ENCODE data around the gene HPCAL1. TPM values are rescaled to one million over a fixed set of nuclear protein-coding genes. Genes with fewer than 3 reads are reported as not detected.
"Not testable (repeated sequence)": the region's sequence is repeated elsewhere in the genome, so short reads cannot be mapped to it uniquely, and the experiment has no call there.

HPCAL1 gene
- 13.7 TPM for total RNA-seq

GRCh38 chr2:10302479-10303180, at the start of gene HPCAL1:
Gene HPCAL1, plus strand, starts transcription at chr2:10302904. Its CDS starts 116,854 bp downstream, at chr2:10419758.
- ATAC-seq = peak; percentile 90

DNA sequence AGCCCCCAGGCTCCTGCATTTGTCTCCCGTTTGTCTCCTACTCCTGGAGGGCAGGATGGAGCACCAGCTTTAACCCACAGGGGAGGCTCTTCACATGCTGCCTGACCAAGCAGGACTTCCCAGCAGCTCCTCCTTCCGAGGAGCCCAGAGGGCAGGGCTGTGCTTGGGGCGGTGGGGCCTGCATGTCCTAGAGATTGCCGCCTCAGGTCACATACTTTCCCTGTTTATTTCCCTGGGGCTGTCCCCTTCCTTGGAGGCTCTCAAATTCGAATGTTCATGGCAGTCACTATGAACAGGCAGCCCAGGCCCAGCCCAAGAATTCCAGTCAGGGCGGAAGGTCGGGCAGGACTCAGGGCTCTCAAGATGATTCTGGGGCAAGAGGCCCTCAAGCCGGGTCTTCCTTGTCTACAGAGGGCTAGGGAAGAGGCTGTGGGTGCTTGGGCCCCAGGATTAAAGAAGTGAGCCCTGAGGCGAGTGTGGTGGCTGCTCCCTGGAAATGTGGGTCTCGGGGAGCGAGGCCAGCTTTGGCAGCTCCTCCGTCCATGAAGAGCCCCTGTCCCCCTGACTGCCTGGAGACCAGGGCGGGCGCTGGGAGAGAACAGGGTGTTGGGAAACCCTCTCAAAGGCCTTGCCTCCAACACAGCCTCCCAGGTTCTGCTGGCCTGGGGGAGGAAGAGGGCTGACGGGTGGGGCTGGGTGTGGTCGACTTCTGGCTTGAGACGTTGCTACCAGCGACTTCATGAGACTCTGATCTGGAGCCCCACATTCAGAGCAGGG, 48.9 kb upstream of the HPCAL1 start:
- ATAC-seq = no peak

GRCh38 chr2:10254373-10255188, 48.1 kb upstream of the HPCAL1 start:
- ATAC-seq = peak; percentile 21

- ATAC-seq = no peak
These were observed 47.3 kb upstream of the HPCAL1 start for GRCh38 chr2:10255189-10256030.

- no peak for ATAC-seq
These were observed 46.6 kb upstream of the HPCAL1 start for GRCh38 chr2:10256031-10256514.

DNA sequence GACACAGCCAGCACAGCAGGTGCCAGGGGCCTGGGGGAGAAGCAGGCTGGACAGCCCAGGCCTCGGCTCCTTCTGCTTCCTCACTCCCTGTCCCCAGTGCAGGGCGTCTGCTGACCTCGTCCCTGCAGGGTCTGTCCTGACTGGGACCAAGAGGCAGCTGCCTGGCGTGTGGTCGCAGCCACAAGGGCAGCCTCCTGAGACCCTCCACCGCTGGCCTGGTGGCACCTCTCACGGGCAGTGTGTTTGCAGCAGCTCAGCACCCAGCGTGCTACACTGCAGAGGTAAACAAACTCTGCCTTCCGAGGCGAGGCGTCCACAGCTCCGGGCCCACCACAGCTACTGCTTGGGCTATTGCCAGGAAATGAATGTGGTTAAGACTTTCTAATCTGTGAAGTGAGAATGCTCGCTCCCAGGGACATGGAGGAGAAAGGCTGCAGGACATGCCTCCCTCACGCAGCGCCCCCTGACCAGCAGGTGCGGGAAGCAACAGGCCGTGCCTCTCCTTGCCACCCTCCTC, 46.1 kb upstream of the HPCAL1 start:
- ATAC-seq = no peak

DNA sequence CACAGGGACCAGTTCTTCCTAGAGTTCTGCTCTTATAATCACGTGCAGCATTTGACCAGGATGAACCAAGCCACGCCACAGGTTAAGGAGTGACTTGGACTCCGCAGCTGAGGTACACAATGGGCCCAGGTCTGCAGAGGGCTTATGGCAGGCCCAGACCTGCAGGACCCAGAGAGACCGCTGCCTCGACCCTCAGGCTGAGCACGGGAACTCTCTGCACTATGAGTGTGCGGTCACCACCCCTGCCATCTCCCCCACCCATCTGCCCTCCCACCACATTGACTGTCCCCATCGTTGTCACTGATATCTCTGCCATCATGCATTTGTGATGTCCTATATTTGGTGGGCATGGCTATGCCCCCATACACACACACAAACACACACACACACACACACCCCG, 45.7 kb upstream of the HPCAL1 start:
- ATAC-seq = no peak

GRCh38 chr2:10257500-10258147, 45.1 kb upstream of the HPCAL1 start:
- ATAC-seq = no peak

DNA sequence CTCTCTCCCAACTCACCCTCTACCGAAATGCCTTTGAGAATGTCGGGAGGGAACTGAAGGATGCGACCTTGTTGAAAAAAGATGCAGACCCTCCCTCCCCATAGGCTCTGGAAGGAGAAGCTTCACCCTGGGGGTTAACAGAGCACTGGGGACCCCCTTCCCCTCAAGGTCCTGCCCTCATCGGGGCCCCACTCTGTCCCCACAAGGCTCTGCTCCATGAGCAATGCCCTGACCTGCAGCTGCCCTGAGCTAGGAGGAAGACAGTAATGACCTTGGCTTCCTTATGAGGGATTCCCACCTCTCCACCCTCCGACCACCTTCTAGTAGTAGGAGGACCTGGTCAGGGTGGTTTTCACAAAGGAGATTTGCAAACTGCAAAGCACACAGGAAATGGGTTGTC, 44.4 kb upstream of the HPCAL1 start:
- no peak for ATAC-seq

DNA sequence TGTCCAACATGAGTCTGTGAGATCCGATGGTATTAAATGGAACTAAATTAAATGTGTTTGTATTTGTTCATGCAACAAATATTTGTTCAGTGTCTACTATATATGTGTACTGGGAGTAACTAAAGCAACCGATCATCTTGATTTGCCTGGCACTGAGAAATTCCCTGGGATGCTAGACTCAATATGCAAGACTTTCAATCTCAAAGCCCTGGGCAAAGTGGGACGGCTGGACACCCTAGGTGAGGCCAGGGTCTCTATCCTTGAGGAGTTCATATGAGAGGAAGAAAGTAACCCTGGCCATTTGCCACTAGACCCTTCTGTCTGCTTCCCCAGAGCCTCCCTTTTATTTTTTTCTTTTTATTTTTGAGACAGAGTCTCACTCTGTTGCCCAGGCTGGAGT, 44.0 kb upstream of the HPCAL1 start:
- ATAC-seq = no peak

- ATAC-seq = no peak
These were observed 42.6 kb upstream of the HPCAL1 start for GRCh38 chr2:10260130-10260529.

DNA sequence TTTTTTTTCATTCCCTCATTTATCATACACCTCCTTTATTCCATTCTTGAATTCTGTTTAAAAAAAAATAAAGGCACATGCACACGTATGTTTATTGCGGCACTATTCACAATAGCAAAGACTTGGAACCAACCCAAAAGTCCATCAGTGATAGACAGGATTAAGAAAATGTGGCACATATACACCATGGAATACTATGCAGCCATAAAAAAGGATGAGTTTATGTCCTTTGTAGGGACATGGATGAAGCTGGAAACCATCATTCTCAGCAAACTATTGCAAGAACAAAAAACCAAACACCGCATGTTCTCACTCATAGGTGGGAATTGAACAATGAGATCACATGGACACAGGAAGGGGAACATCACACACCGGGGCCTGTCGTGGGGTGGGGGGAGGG, 39.2 kb upstream of the HPCAL1 start:
- ATAC-seq = not testable (repeated sequence)

DNA sequence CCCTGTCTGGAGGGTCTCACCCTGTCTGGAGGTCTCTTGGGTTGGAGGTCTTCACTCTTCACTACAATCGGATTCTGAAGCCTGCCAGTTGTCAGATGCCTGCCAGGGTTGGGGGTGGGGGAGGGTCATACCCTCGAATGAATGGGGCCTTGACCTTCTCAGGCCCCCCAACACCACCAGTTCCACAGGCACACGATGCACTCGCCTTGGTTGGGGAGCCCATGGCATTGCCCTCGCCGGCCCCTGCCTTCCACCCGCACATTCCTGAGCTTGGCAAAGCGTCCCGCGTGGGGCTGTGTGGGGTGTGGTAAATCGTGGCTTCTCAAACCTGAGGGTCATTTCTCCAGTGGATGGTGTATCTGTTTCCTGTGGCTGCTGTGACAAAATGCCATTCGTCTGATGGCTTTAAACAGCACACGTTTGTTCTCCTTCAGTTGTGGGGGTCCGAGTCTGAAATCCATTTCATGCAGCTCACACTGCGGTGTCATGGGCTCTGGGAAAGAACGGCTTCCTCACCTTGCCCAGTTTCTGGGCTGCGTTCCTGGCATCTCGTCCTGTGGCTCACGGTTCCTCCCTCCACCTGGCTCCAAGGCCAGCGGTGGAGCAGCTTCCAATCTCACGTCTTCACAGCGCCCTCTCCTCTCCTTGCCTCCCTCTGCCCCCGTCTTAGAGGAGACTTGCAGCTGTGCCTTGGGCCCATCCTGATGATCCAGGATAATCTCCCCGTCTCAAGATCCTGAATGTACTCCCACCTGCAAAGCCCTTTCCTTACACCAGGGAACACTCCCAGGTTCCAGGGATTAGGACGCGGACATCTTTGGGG, 38.0 kb upstream of the HPCAL1 start:
- no peak for ATAC-seq

DNA sequence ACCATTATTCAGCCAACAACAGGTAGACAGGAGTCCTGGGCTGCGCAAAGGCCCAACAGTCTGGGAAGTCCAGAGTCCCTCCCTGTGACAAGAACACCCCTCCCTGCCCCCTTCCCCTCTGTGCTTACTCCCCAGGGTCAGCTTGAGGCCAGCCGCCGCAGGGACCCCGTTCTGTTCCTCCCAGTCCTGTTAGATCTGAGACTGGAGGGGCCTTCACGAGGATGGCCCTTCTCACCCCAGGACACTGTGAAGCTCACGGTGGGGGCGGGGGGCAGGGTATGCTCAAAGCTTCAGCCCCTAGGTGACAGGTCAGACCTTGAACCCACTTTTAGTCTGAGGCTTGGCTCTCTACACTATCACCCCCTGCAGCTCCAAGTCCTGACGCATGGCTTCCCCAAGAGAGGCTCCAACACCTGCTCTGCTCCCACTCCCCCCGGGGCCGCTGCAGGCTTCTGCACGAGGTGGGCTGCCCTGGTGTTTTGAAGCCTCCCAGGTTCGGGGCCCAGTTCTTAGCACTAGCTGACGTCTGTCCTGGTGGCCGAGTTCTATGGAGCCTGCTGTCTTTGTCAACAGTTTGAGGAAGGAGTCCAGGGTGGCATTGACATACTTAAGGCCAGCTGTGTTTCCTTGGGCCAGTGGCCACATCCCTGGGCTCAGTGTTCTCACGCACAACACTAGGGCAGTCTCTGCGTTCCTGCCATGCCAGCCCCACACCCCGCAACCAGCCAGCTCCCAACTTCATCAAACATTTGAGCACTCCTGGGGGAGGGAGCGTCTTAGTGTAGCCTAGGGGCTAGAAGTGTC, 37.2 kb upstream of the HPCAL1 start:
- ATAC-seq = no peak

GRCh38 chr2:10266133-10266620, 36.5 kb upstream of the HPCAL1 start:
- ATAC-seq = no peak

- no peak for ATAC-seq
These were observed 35.7 kb upstream of the HPCAL1 start for GRCh38 chr2:10267036-10267435.

GRCh38 chr2:10267551-10268465, 34.9 kb upstream of the HPCAL1 start:
- ATAC-seq = no peak

DNA sequence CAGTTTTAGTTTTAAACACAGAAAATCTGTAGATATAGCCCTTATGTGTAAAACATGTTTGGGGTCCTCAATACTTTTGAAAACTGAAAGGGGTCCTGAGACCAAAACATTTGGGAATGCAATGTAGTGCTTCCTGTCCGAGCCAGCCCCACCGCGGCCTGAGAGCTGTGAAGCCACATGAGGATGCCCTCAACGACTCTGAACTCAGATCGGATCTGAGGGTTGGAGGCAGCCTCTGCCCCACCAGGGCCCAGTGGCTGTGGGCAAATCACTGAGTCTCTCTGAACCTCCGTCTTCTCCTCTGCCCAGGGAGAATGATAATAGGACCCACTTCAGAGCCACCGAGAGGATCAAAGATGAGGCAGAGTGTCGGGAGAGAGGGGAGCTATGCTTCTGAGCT, 33.4 kb upstream of the HPCAL1 start:
- ATAC-seq = no peak
